Uterus (tissue), 4 donors: ENCODE measurements around the gene PROX1. TPM values are rescaled to one million over a fixed set of nuclear protein-coding genes. Genes with fewer than 3 reads are reported as not detected.

Source experiments
- DNase-seq, 2 donors: peaks; one replicate each; pipeline ENCODE4 v3.0.0-alpha.2; 2019 to 2020
- H3K27ac ChIP-seq, 2 donors: fragments of 200-600 bp; sonication (generic); 1 replicate in 1 of 2; 2 replicates in 1 of 2; pipeline ENCODE4 v1.5.1; 2016 to 2018
- H3K27me3 ChIP-seq, 2 donors: fragments of 200-600 bp; sonication (generic); one replicate each; pipeline ENCODE4 v1.5.1; 2018 to 2019; ENCODE audit warnings: control low read depth in 1 of 2
- H3K36me3 ChIP-seq, 2 donors: fragments of 200-600 bp; sonication (generic); one replicate each; pipeline ENCODE4 v1.5.1; 2019; ENCODE audit warnings: control low read depth in 1 of 2
- H3K4me1 ChIP-seq, 2 donors: fragments of 200-600 bp; sonication (generic); one replicate each; pipeline ENCODE4 v1.5.1; 2018 to 2019; ENCODE audit warnings: control low read depth in 1 of 2
- H3K4me3 ChIP-seq, 2 donors: fragments of 200-600 bp; sonication (generic); 1 replicate in 1 of 2; 2 replicates in 1 of 2; pipeline ENCODE4 v1.5.1; 2018 to 2019; ENCODE audit warnings: mild to moderate bottlenecking in 1 of 2
- H3K9me3 ChIP-seq, 2 donors: fragments of 200-600 bp; sonication (generic); one replicate each; pipeline ENCODE4 v1.5.1; 2019; ENCODE audit warnings: control low read depth in 1 of 2
- POLR2A ChIP-seq, 2 donors: fragments of 450-650 bp; IDR thresholded peaks; one replicate each; pipeline ENCODE4 v1.6.1; 2016; ENCODE audit warnings: antibody characterized with exemption in 2 of 2, mild to moderate bottlenecking in 1 of 2, moderate library complexity in 1 of 2
- intact Hi-C: fragments of 100-400 bp; cut with DNase I; formaldehyde crosslinking; loops from one replicate; pipeline ENCODE4 v1.15.1; 2023; ENCODE audit warnings: low total_unique reads
- total RNA-seq, 4 donors: library from RNA; depleted of rRNA in 3 of 4; stranded (reverse); fragments of >200 nt in 3 of 4; gene quantifications; one replicate each; pipeline versions ENCODE4 v1.1.0 to v1.2.4, GENCODE V29; 2014 to 2023
- TF ChIP-seq, protein P1 (sequence below), 4 experiments: fragments of 200-600 bp in 2 of 4; fragments of 450-650 bp in 2 of 4; sonication (generic) in 2 of 4; IDR thresholded peaks; one replicate each; pipeline ENCODE4 v1.5.1; 2016 to 2019; ENCODE audit warnings: antibody characterized with exemption in 4 of 4, mild to moderate bottlenecking in 2 of 4, moderate library complexity in 1 of 4
- donor health status: DM: yes; HTN: yes; CAD: no.

The PROX1 gene
- total RNA-seq, 4 donors from 2014 or later: 3.8 to 7.9 (median 4.1) TPM

DNA sequence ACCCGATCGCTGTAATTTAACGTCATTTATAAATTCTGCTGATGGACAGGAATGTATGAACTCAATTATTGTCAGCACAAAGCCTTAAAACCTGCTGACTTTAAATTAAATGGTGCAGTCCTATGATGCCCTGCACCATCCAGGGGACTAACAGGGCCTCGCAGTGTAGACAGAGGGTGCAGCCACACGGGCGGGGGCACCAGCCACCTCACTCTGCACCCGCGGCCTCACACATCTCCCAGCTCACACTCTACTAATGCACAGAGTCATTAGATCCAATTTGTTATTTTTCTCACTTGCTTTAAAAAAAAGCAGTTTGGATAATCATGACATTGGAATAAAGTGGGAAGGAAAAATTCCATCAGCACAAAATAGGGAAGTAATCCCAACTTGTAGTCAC is 49.7 kb downstream of the PROX1 start:
- DNase-seq: no peak
- no peak overlapping the region for H3K4me3 ChIP-seq
- intact Hi-C loops: no loop called here

DNA sequence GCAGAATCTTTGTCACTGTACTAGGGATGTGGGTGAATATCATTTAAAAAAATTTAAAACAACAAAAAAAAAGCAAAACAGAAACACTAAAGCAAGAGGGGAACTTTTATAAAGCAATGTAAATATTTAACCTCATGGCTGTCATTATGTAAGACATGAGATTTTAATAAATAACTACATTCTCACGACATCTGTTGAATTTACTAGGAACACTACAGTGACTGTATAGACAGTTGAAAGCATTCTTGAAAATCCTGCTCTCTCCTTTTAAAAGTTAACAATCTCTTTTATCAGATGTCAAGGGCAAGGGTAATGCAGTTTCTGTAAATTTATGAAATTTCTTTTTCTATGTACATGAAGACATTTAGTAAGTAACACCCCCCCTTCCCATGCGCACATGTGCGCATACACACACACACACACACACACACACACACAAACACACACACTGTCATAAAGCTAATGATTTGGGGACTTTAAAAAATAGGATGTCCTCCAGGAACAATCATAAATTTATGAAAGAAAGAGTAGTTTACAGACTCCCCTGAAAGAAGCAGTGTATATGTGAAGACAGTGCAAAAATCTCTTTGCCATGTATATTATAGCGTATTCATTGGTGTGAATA is 51.7 kb downstream of the PROX1 start:
- Histone ChIP-seq H3K4me1 (no peaks in the 10 kb centered on the region), H3K36me3 (no peaks in the 10 kb centered on the region), H3K4me3 (no peak overlapping the region), H3K27me3 (no peaks in the 10 kb centered on the region), H3K9me3 (no peaks in the 10 kb centered on the region), H3K27ac (no peak overlapping the region)
- no peak for DNase-seq
- TF ChIP-seq, protein P1, sequence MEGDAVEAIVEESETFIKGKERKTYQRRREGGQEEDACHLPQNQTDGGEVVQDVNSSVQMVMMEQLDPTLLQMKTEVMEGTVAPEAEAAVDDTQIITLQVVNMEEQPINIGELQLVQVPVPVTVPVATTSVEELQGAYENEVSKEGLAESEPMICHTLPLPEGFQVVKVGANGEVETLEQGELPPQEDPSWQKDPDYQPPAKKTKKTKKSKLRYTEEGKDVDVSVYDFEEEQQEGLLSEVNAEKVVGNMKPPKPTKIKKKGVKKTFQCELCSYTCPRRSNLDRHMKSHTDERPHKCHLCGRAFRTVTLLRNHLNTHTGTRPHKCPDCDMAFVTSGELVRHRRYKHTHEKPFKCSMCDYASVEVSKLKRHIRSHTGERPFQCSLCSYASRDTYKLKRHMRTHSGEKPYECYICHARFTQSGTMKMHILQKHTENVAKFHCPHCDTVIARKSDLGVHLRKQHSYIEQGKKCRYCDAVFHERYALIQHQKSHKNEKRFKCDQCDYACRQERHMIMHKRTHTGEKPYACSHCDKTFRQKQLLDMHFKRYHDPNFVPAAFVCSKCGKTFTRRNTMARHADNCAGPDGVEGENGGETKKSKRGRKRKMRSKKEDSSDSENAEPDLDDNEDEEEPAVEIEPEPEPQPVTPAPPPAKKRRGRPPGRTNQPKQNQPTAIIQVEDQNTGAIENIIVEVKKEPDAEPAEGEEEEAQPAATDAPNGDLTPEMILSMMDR (IDR thresholded peaks at IDR 0.05): no peak
- TF ChIP-seq POLR2A (IDR thresholded peaks at IDR 0.05): no peak
- intact Hi-C loops: no loop called here

More for the DNA sequence above, 49.7 kb downstream of the PROX1 start:
- H3K27ac ChIP-seq: no peak overlapping the region
- TF ChIP-seq, protein P1 (IDR thresholded peaks at IDR 0.05): no peak
- TF ChIP-seq POLR2A (IDR thresholded peaks at IDR 0.05): no peak
- H3K27me3 ChIP-seq: no peaks in the 10 kb centered on the region
- no peaks in the 10 kb centered on the region for H3K4me1 ChIP-seq
- H3K9me3 ChIP-seq: no peaks in the 10 kb centered on the region
- no peaks in the 10 kb centered on the region for H3K36me3 ChIP-seq

DNA sequence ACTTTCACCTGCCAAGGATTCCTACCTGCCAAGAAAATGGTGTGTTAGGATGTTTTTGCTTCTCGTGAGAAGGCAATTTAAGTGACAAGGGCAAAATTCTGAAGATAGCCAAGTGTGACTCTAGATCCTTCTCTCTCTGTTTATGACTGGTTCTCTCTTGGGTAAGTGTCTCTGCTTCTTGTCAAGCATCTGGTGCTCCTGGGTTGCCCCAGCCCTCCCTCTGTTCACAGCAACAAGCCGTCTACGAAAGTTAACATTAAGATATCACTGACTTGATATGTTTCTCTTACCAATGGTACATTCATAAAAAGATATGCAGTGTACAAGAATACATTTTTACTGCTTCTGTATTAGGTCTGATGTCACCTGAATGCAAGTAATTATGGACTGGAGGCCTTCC is 55.4 kb downstream of the PROX1 start:
- Histone ChIP-seq H3K4me3 (no peak overlapping the region), H3K9me3 (no peaks in the 10 kb centered on the region), H3K36me3 (no peaks in the 10 kb centered on the region), H3K27ac (no peak overlapping the region), H3K27me3 (no peaks in the 10 kb centered on the region), H3K4me1 (no peaks in the 10 kb centered on the region)
- TF ChIP-seq, protein P1 (IDR thresholded peaks at IDR 0.05): no peak
- TF ChIP-seq POLR2A (IDR thresholded peaks at IDR 0.05): no peak
- intact Hi-C loops: no loop called here
- no peak for DNase-seq

DNA sequence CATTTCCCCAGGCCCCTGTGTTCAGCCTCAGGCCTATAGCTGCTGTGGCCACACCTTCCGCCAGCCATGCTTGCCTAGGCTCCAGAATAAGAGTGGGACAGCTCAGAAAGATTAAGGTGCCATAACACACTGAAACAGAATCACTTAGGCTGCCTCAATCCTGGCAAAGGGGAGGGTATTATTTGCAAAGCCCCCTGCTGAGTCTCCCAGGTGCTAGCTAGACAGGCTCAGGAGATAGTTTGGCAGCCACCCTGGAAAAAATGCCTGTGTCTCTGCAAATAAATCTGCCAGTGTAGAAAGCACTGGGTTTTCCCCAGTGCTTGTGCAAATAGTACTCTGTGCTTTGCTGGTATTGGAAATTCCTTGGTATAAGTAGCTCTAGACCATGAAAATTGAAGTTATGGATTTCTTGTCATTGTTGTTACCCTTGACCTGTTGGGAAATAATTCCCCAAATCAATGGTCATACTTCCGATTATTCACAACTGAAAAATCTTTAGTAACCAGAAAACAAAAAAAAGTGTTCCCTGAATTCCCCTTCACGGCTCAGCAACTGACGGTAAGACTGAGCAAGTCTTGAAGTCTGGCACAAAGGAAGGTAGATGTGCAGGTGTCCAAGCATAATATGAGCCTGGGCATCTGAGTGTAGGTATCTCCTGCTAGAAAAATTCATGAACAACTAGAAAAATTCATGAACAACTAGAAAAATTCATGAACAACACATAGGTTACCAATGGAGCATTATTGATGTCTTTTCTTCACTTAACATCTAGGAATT is 56.9 kb downstream of the PROX1 start:
- Histone ChIP-seq H3K4me3 (no peak overlapping the region), H3K36me3 (no peaks in the 10 kb centered on the region), H3K9me3 (no peaks in the 10 kb centered on the region), H3K27me3 (no peaks in the 10 kb centered on the region), H3K4me1 (no peaks in the 10 kb centered on the region), H3K27ac (no peak overlapping the region)
- TF ChIP-seq, protein P1 (IDR thresholded peaks at IDR 0.05): no peak
- TF ChIP-seq POLR2A (IDR thresholded peaks at IDR 0.05): no peak
- DNase-seq: no peak
- intact Hi-C loops: no loop called here
